Duodenal mucosa (tissue), 2 donors: ENCODE results near the gene ZNF546.

Experiments used
- H3K27ac ChIP-seq: one replicate; pipeline ENCODE4 v1.7.0; 2013; ENCODE audit warnings: low read depth, low read length
- H3K27me3 ChIP-seq, 2 donors: one replicate each; pipeline ENCODE4 v1.7.0; 2013; ENCODE audit warnings: low read length in 2 of 2, control low read depth in 1 of 2; ENCODE audit not compliant: insufficient read depth in 2 of 2, control insufficient read depth in 1 of 2
- H3K36me3 ChIP-seq, 2 donors: one replicate each; pipeline ENCODE4 v1.7.0; 2013; ENCODE audit warnings: low read length in 2 of 2, control low read depth in 1 of 2; ENCODE audit not compliant: insufficient read depth in 2 of 2, control insufficient read depth in 1 of 2
- H3K4me1 ChIP-seq, 2 donors: one replicate each; pipeline ENCODE4 v1.7.0; 2013; ENCODE audit warnings: low read length in 2 of 2, control low read depth in 1 of 2; ENCODE audit not compliant: insufficient read depth in 2 of 2, control insufficient read depth in 1 of 2
- H3K4me3 ChIP-seq, 2 donors: one replicate each; pipeline ENCODE4 v1.7.0; 2013; ENCODE audit warnings: low read length in 2 of 2, low read depth in 1 of 2
- H3K9ac ChIP-seq, 2 donors: one replicate each; pipeline ENCODE4 v1.7.0; 2013; ENCODE audit warnings: low read length in 2 of 2, low read depth in 1 of 2
- H3K9me3 ChIP-seq, 2 donors: one replicate each; pipeline ENCODE4 v1.7.0; 2013; ENCODE audit warnings: low read length in 2 of 2, control low read depth in 1 of 2; ENCODE audit not compliant: control insufficient read depth in 1 of 2

The ZNF546 gene

DNA sequence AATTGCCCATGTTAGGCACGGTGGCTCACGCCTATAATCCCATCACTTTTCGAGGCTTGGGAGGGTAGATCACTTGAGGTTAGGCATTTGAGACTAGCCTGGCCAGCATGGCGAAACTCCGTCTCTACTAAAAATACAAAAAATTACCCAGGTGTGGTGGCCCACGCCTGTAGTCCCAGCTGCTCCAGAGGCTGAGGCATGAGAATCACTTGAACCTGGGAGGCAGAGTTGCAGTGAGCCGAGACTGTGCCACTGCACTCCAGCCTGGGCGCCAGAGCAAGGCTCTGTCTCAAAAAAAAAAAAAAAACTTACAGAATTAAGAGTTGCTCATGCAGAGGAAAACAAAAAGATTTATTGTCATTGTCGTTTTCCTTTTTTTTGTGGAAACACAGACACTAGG is 29.3 kb upstream of the ZNF546 start:
- H3K4me3 ChIP-seq = no peak overlapping the region
- no peak overlapping the region for H3K9ac ChIP-seq
- H3K27ac ChIP-seq = no peak overlapping the region
- peaks cover 13 to 21% of the 10 kb centered on the region in 2 donors for H3K4me1 ChIP-seq
- no peaks in the 10 kb centered on the region for H3K9me3 ChIP-seq
- H3K36me3 ChIP-seq = peaks cover 4 to 6% of the 10 kb centered on the region in 2 donors
- H3K27me3 ChIP-seq = no peaks in the 10 kb centered on the region

DNA sequence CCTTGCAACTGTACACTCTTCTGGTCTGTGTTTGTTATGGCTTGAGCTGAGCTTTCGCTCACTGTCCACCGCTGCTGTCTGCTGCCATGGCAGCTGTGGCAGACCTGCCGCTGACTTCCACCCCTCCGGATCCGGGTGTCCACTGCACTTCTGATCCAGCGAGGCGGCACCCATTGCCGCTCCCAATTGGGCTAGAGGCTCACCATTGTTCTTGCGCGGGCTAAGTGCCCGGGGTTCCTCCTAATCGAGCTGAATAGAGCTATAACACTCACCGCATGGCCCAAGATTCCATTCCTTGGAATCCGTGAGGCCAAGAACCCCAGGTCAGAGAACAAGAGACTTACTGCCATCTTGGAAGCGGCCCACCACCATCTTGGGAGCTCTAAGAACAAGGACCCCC is 28.1 kb upstream of the ZNF546 start:
- Histone ChIP-seq H3K9ac (no peak overlapping the region), H3K4me1 (peaks cover 13 to 21% of the 10 kb centered on the region in 2 donors), H3K27ac (no peak overlapping the region), H3K4me3 (no peak overlapping the region), H3K9me3 (no peaks in the 10 kb centered on the region), H3K27me3 (no peaks in the 10 kb centered on the region), H3K36me3 (peaks cover 7 to 17% of the 10 kb centered on the region in 2 donors)

DNA sequence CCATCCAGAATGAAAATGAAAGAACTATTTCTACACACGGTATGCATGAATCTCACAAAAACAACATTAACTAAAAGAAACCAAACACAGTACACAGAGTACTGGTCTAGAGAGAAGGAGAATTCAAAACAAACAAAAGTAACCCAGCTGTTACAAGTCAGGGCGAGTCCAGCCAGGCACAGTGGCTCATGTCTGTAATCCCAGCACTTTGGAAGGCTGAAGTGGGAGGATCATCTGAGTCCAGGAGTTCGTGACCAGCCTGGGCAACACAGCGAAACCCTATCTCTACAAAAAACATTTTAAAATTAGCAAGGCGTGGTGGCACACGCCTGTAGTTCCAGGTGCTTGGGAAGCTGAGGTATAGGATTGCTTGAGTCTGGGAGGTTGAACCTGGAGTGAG is 27.6 kb upstream of the ZNF546 start:
- Histone ChIP-seq H3K27me3 (no peaks in the 10 kb centered on the region), H3K27ac (no peak overlapping the region), H3K4me1 (peaks cover 13 to 21% of the 10 kb centered on the region in 2 donors), H3K9ac (no peak overlapping the region), H3K4me3 (no peak overlapping the region), H3K36me3 (peaks cover 10 to 22% of the 10 kb centered on the region in 2 donors), H3K9me3 (no peaks in the 10 kb centered on the region)

DNA sequence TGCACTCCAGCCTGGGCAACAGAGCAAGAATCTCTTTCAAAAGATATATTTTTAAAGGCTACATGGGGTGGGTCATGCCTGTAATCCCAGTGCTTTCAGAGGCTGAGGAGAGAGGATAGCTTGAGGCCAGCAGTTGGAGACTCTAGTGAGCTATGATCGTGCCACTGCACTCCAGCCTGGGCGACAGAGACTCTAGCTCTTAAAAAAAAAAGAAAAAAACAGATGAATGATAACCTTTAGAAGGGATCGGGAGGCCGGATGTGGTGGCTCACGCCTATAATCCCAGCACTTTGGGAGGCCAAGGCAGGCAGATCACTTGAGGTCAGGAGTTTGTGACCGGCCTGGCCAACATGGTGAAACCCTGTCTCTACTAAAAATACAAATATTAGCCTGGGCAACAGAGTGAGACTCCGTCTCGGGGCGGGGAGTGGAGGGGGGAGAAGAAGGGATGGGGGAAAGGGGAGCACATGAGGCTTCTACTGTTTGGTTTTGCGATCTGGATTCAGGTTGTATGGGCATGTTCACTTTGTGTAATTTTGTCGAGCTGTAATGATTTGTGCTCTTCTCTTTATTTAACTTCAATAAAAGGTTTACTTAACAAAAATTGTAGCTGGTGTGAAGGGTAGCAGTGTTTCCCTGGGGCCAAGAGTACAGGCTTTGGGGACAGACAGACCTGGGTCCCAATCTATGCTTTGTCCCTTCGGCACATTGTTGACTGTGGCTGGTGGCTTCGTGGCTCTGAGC is 27.0 kb upstream of the ZNF546 start:
- H3K9me3 ChIP-seq = no peaks in the 10 kb centered on the region
- H3K4me3 ChIP-seq = peak overlapping the region; percentile 92 to 94
- H3K27me3 ChIP-seq = no peaks in the 10 kb centered on the region
- peaks cover 13 to 21% of the 10 kb centered on the region in 2 donors for H3K4me1 ChIP-seq
- H3K9ac ChIP-seq = peak overlapping the region; percentile 86 to 99
- H3K27ac ChIP-seq = no peak overlapping the region
- peaks cover 16 to 28% of the 10 kb centered on the region in 2 donors for H3K36me3 ChIP-seq

DNA sequence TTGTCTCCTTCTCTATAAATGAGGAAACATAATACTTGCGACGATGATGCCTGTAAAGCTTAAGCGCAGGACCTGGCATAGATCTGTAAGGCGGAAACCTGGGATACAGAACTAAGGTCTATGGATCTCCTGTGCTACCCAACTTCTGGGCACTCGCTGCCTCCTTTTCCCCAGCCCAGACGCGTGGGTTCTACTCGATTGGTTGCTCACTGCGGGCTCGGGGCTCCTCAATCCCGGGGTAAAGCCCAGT is 26.5 kb upstream of the ZNF546 start:
- Histone ChIP-seq H3K27me3 (no peaks in the 10 kb centered on the region), H3K36me3 (peaks cover 19 to 30% of the 10 kb centered on the region in 2 donors), H3K9me3 (no peaks in the 10 kb centered on the region), H3K4me1 (peaks cover 13 to 21% of the 10 kb centered on the region in 2 donors), H3K27ac (peak overlapping the region; percentile 65), H3K4me3 (peak overlapping the region; percentile 92 to 94), H3K9ac (peak overlapping the region; percentile 86 to 99)

DNA sequence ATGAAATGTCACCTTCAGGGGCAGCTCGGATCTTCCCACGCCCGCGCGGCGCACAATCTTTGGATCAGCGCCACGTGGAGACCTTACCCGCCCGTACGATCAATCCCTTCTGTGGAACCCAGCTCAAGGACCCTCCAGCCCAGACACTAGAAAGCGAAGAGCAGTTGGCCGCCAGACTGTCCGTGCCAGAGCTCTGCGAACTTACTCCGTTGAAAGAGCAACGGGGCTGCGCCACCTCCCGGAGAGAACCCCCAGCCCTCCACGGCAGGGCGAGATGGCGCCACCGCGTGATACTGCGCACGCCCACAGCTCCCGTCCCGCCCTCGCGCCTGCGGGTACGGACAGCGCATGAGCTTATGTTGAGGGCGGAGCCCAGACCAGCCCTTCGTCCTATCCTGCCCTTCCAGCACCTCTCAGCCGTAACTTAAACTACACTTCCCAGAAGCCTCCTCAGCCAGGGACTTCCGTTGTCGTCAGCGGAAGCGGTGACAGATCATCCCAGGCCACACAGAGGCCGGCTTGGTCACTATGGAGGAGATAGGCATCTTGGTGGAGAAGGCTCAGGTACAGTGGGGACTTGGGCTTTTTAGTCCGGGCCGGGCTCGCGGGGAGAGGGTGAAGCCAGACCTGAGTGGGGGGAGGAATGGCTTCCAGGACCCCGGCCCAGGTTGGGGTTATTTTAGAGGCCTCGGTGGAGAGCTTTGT is 26.0 kb upstream of the ZNF546 start, which contains the start of gene PSMC4:
Gene PSMC4 (plus strand): TSS at position 491 of the 705 bp plus-strand sequence. CDS start 38 bp downstream, at position 529.
- peak within 1 kb of the TSS; percentile 91 to 99 for H3K9ac ChIP-seq
- H3K4me3 ChIP-seq = peak within 1 kb of the TSS; percentile 92 to 94

DNA sequence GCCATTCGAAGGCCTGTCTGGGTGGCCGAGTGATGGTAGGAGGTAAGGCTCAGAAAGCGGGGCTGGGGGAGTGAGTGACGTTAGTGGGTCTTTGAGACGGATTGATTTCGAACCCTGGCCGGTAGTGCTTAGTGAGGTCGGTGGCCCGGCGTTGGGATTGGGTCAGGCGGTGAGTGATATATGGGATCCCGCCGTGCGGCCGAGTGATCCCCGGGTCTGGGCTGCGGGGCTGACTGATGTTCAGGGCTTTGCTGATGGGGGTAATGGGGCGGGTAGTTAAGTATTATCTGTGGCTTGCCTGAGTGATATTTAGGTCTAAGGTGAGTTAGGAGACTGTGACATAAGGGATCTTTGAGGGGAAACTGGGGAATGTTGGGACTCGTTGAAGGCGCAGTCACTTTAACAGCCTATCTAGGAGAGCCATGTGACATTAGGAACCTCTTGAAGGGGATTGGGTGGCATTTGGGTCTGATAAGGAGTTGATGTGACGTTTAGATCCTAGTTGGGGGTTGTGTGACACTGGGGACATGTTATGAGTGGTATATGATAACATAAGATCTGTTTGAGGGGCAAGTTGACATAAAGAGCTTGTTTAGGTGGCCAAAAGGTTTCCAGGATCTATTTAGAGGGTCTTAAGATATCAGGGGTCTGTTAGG is 25.4 kb upstream of the ZNF546 start:
- H3K27me3 ChIP-seq = no peaks in the 10 kb centered on the region
- no peak overlapping the region for H3K27ac ChIP-seq
- H3K9me3 ChIP-seq = no peaks in the 10 kb centered on the region
- peak overlapping the region; percentile 69 to 91 for H3K9ac ChIP-seq
- H3K4me1 ChIP-seq = peaks cover 13 to 21% of the 10 kb centered on the region in 2 donors
- H3K4me3 ChIP-seq = peak overlapping the region; percentile 92
- H3K36me3 ChIP-seq = peaks cover 23 to 33% of the 10 kb centered on the region in 2 donors

More for the DNA sequence above, 26.0 kb upstream of the ZNF546 start, which contains the start of gene PSMC4:
- H3K4me1 ChIP-seq = peaks cover 13 to 21% of the 10 kb centered on the region in 2 donors
- H3K9me3 ChIP-seq = no peaks in the 10 kb centered on the region
- H3K36me3 ChIP-seq = peaks cover 23 to 33% of the 10 kb centered on the region in 2 donors
- peak within 1 kb of the TSS; percentile 65 for H3K27ac ChIP-seq
- H3K27me3 ChIP-seq = no peaks in the 10 kb centered on the region

DNA sequence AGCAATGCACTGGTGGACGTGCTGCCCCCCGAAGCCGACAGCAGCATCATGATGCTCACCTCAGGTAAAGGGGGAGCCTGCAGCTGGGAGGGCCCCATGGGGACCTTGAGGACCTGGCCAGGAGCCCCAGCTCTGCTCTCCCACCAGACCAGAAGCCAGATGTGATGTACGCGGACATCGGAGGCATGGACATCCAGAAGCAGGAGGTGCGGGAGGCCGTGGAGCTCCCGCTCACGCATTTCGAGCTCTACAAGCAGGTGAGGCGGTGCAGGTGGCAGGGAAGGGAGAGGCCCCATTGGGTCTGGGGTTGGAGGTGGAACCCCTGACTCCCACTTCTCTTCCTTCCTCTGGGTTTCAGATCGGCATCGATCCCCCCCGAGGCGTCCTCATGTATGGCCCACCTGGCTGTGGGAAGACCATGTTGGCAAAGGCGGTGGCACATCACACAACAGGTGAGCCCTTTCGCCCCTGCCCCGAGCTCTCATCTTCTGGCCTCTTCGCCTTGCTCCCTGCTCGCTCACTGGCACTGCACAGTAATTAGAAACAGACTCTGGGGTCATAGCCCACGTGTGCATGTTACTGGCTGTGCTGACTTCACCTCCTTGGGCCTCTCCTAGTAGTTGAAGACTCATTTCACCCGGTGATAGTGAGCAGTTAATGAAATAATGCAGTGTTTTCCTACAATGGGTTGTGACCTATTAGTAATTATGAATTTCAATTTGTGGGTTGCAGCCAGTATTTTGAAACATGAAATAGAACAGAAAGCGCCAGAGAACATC is 22.3 kb upstream of the ZNF546 start:
- no peak overlapping the region for H3K27ac ChIP-seq
- H3K27me3 ChIP-seq = no peaks in the 10 kb centered on the region

DNA sequence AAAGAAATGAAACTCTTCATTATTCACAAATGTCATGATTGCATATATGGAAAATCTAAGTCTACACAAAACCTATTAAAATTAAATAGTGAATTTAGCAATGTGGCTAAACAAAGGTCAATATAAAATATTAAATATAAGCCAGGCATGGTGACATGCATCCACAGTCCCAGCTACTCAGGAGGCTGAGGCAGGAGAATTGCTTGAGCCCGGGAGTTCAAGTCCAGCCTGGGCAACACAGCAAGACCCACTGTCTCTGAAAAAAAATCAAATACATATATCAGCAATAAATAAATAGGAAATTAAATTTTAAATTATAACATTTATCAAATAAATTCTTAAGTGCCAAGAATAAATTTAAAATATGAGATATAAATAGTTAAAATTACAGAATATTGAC is 14.0 kb upstream of the ZNF546 start:
- peaks cover 17 to 51% of the 10 kb centered on the region in 2 donors for H3K36me3 ChIP-seq
- no peak overlapping the region for H3K9ac ChIP-seq
- no peak overlapping the region for H3K27ac ChIP-seq
- peaks cover 6 to 19% of the 10 kb centered on the region in 2 donors for H3K9me3 ChIP-seq
- no peaks in the 10 kb centered on the region for H3K4me1 ChIP-seq
- H3K4me3 ChIP-seq = no peak overlapping the region
- no peaks in the 10 kb centered on the region for H3K27me3 ChIP-seq

More for the DNA sequence above, 22.3 kb upstream of the ZNF546 start:
- H3K36me3 ChIP-seq = peaks cover 40 to 58% of the 10 kb centered on the region in 2 donors
- H3K4me3 ChIP-seq = no peak overlapping the region
- H3K9ac ChIP-seq = no peak overlapping the region
- peaks cover 13 to 18% of the 10 kb centered on the region in 2 donors for H3K4me1 ChIP-seq
- H3K9me3 ChIP-seq = no peaks in the 10 kb centered on the region
